Left ventricle myocardium inferior (tissue), 1 donor: ENCODE results near the gene MYOM3. TPM values are rescaled to one million over a fixed set of nuclear protein-coding genes. Genes with fewer than 3 reads are reported as not detected.
"Not testable (repeated sequence)": the region's sequence is repeated elsewhere in the genome, so short reads cannot be mapped to it uniquely, and the experiment has no call there.

ENCODE experiments used
- DNase-seq: peaks from one replicate; pipeline ENCODE4 v3.0.0-alpha.2; 2020
- H3K27ac ChIP-seq: fragments of 200-600 bp; replicated peaks from 2 replicates; pipeline ENCODE4 v1.8.0; 2021
- H3K27me3 ChIP-seq: fragments of 200-600 bp; 2 replicates; pipeline ENCODE4 v1.8.0; 2021; ENCODE audit warnings: low read depth
- H3K36me3 ChIP-seq: fragments of 200-600 bp; 2 replicates; pipeline ENCODE4 v1.8.0; 2021
- H3K4me1 ChIP-seq: fragments of 200-600 bp; 2 replicates; pipeline ENCODE4 v1.8.0; 2021
- H3K4me3 ChIP-seq: fragments of 200-600 bp; 2 replicates; pipeline ENCODE4 v1.8.0; 2021; ENCODE audit warnings: mild to moderate bottlenecking, moderate library complexity
- H3K9me3 ChIP-seq: fragments of 200-600 bp; replicated peaks from 2 replicates; pipeline ENCODE4 v1.8.0; 2021
- intact Hi-C: fragments of 100-400 bp; cut with micrococcal nuclease; formaldehyde crosslinking; loops from one replicate; pipeline ENCODE4 v1.11.0; 2022
- total RNA-seq: library from RNA; stranded (reverse); fragmentation: NEBNext Ultra II Directional; extraction: Animal tissue kit (Norgen Biotek cat#: 25700); gene quantifications from one replicate; pipeline ENCODE4 v1.2.1, GENCODE V29; 2021
- TF ChIP-seq, protein P1 (sequence below): fragments of 200-600 bp; IDR thresholded peaks from 2 replicates; pipeline ENCODE4 v1.8.0; 2021; ENCODE audit warnings: antibody characterized with exemption, mild to moderate bottlenecking, borderline replicate concordance
- donor health status: DM: no; HTN: yes; CAD: no; lungs with severe emphysema.

MYOM3 gene
- total RNA-seq, 1 donor from 2014 or later, result 440 TPM

DNA sequence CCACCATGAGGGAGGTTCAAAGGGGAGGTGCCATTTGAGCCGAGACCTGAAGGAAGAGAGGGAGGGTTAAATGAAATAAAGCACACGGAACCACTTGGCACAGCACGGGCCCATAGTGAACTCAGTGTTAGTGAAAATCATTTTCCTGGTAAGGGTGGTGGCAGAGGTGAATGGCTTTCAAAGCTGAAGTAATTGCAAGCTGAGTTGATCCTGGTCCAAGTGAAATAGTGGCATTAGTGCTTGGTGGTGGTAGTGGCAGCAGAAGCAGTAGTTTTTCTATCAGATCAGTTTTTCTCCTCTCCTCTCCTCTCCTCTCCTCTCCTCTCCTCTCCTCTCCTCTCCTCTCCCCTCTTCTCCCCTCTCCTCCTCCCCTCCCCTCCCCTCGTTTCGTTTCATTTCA lies 101.3 kb downstream of the MYOM3 start:
- no peak overlapping the region for H3K4me3 ChIP-seq
- peaks cover 39% of the 10 kb centered on the region for H3K4me1 ChIP-seq
- peaks cover 13% of the 10 kb centered on the region for H3K9me3 ChIP-seq
- no peaks in the 10 kb centered on the region for H3K27me3 ChIP-seq
- no peak overlapping the region for H3K27ac ChIP-seq
- H3K36me3 ChIP-seq, result no peaks in the 10 kb centered on the region
- intact Hi-C loops, result no loop called here
- DNase-seq, result no peak
- TF ChIP-seq, protein P1, sequence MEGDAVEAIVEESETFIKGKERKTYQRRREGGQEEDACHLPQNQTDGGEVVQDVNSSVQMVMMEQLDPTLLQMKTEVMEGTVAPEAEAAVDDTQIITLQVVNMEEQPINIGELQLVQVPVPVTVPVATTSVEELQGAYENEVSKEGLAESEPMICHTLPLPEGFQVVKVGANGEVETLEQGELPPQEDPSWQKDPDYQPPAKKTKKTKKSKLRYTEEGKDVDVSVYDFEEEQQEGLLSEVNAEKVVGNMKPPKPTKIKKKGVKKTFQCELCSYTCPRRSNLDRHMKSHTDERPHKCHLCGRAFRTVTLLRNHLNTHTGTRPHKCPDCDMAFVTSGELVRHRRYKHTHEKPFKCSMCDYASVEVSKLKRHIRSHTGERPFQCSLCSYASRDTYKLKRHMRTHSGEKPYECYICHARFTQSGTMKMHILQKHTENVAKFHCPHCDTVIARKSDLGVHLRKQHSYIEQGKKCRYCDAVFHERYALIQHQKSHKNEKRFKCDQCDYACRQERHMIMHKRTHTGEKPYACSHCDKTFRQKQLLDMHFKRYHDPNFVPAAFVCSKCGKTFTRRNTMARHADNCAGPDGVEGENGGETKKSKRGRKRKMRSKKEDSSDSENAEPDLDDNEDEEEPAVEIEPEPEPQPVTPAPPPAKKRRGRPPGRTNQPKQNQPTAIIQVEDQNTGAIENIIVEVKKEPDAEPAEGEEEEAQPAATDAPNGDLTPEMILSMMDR, result no peak

DNA sequence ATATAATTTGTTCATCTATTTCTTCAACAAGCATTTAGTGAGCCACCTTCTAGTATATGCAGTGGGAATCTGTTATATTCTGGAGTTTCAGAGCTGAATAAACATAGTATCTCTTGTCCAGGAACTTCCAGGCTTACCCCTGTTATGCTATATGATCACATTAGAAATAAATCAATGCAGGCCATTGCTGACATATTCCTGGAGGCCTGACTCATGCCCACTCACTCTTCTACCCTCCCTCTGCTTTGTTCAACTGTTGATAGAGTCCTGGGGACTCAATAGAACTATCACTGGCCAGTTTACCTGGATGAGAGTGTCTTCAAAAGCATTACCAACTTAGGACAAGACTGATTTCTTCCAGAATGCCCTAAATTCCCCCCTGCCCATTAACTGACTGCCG lies 102.5 kb downstream of the MYOM3 start:
- no peak overlapping the region for H3K27ac ChIP-seq
- TF ChIP-seq, protein P1, result no peak

GRCh38 chr1:24008574-24009184 lies 103.3 kb downstream of the MYOM3 start:
- intact Hi-C loops, DNase-seq, H3K36me3 ChIP-seq, H3K4me3 ChIP-seq, H3K27me3 ChIP-seq: not testable (repeated sequence)
- peaks cover 28% of the 10 kb centered on the region for H3K4me1 ChIP-seq
- H3K27ac ChIP-seq, result peak overlapping the region; percentile 40
- peaks cover 13% of the 10 kb centered on the region for H3K9me3 ChIP-seq

More for the DNA sequence above, 102.5 kb downstream of the MYOM3 start:
- peaks cover 13% of the 10 kb centered on the region for H3K9me3 ChIP-seq
- H3K4me3 ChIP-seq, result no peak overlapping the region
- H3K27me3 ChIP-seq, result no peaks in the 10 kb centered on the region
- peaks cover 28% of the 10 kb centered on the region for H3K4me1 ChIP-seq
- no peak for DNase-seq
- H3K36me3 ChIP-seq, result no peaks in the 10 kb centered on the region
- intact Hi-C loops, result no loop called here

- DNase-seq, result no peak
- TF ChIP-seq, protein P1, result no peak
- Histone ChIP-seq H3K27ac (no peak overlapping the region), H3K36me3 (no peaks in the 10 kb centered on the region), H3K27me3 (no peaks in the 10 kb centered on the region), H3K4me3 (no peak overlapping the region), H3K4me1 (peaks cover 28% of the 10 kb centered on the region), H3K9me3 (peaks cover 10% of the 10 kb centered on the region)
- intact Hi-C loops, result no loop called here
Measured at GRCh38 chr1:24007079-24007478, 104.9 kb downstream of the MYOM3 start.

Other genes with a start within 250 kb of the MYOM3 start
- gene FUCA1, start 243.8 kb downstream of the MYOM3 start, total RNA-seq, result 11.4 TPM
- gene CNR2, start 198.8 kb downstream of the MYOM3 start, total RNA-seq, result not detected
- 92.3 TPM for gene PNRC2, start 152.3 kb downstream of the MYOM3 start, total RNA-seq
- gene SRSF10, start 131.8 kb downstream of the MYOM3 start, total RNA-seq, result 56.5 TPM
- 0.14 TPM for gene IL22RA1, start 31.0 kb upstream of the MYOM3 start, total RNA-seq
- gene IFNLR1, start 75.2 kb upstream of the MYOM3 start, total RNA-seq, result 2.0 TPM
- not detected for gene GRHL3, start 207.2 kb upstream of the MYOM3 start, total RNA-seq